ENCODE data around the gene FAM168B.
"Not testable (repeated sequence)": the region's sequence is repeated elsewhere in the genome, so short reads cannot be mapped to it uniquely, and the experiment has no call there.

FAM168B gene

GRCh38 chr2:131093006-131093695, at the start of gene FAM168B:
TSS of gene FAM168B (minus strand) at chr2:131093460. CDS start at chr2:131082646, 10,814 bp downstream.
- peak; percentile 78 for DNase-seq (ENCODE audit: low spot score)

- no peak for DNase-seq (ENCODE audit: low spot score)
Measured at GRCh38 chr2:131142849-131143248, 49.6 kb upstream of the FAM168B start.

GRCh38 chr2:131140581-131140980, 47.3 kb upstream of the FAM168B start:
- no peak for DNase-seq (ENCODE audit: low spot score)

GRCh38 chr2:131132729-131133128, 39.5 kb upstream of the FAM168B start:
- DNase-seq (ENCODE audit: low spot score): no peak

- no peak for DNase-seq (ENCODE audit: low spot score)
Measured at GRCh38 chr2:131130298-131130596, 37.0 kb upstream of the FAM168B start.

- no peak for DNase-seq (ENCODE audit: low spot score)
Measured at GRCh38 chr2:131127981-131128380, 34.7 kb upstream of the FAM168B start.

GRCh38 chr2:131127076-131127475, 33.8 kb upstream of the FAM168B start:
- DNase-seq (ENCODE audit: low spot score): no peak

- peak; percentile 82 for DNase-seq (ENCODE audit: low spot score)
Measured at GRCh38 chr2:131126436-131126835, 33.2 kb upstream of the FAM168B start.

DNA sequence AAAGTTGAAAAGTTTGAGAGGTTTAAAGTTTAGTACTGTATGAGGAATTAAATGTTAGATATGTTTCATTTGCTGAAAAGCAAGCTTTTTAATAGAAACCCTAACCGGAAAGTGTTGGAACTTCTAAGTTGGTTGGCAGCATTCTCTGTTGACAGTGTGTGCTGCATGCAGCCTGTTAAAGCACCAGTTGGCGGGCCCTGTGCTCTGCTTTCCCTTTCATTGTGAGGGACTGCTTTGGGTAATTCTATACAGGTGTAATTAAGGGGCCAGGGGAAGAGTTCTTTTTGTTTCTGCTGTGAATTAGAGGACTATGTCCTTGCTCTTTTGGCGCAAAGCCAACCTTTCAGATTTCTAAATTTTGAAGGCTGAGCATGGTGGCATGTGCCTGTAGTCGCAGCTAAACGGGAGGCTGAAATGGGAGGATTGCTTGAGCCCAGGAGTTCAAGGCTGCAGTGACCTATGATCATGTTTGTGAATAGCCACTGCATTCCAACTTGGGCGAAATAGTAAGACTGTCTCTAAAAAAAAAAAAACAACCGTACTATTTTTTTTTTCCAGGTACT, 32.0 kb upstream of the FAM168B start:
- DNase-seq (ENCODE audit: low spot score): no peak

DNA sequence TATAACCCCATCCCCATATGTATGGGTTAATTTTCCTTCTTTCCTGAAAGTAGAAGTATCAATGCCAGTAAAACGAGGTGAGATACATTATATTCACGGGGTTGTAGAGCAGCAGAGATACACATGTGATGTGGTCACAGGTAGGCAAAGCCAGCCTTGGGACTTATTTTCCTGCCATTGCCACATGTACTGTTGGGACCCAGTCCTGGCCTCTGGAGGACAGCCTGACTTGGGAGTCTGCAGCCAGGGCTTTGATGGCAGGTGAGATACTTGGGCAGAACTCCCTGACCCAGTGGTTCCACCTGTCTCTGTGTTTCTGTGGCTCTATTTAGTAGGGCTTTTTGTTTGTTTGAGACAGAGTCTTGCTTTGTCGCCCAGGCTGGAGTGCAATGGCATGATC, 29.9 kb upstream of the FAM168B start:
- DNase-seq (ENCODE audit: low spot score): no peak

DNA sequence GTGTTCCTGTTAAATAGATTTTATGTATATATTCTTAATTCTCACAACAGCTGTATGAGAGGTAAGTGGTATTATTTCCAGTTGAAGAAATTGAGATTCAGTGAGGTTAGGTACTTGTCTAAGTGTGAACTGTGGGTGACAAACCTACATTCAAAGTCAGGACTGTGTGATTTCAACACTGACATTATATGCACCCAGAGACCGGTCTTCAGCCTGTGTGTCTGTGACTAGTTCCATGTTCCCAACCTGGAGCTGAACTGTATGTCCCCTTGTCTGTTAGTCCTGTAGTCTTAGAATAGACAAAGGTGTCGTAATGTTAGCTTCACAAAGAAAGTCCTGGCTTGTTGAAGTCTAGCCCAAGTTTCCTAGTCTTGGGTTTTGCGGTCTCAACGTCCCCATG, 29.2 kb upstream of the FAM168B start:
- DNase-seq (ENCODE audit: low spot score): no peak

GRCh38 chr2:131121464-131121863, 28.2 kb upstream of the FAM168B start:
- DNase-seq (ENCODE audit: low spot score): no peak

DNA sequence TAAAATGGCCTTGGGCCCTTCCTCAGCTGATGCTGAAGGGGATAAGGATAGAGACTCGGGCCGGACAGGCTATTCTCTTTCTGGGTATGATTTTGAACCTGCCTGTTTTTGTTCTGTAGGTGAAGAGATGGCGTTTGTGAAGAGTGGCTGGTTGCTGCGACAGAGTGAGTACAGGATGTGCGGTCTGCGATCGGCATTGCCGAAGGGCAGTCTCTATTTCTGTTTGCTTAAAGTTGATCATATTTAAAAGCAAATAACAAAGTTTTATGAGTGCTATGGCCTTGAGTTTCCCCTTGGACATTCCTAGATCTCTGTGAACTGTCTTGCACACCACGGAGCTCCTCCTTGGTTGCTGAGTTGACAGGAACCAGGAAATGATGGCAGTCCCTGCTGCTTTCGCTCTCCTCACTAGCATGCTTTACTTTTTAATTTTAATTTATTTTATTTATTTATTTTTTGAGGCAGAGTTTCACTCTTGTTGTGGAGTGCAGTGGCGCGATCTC, 27.6 kb upstream of the FAM168B start:
- no peak for DNase-seq (ENCODE audit: low spot score)

GRCh38 chr2:131115752-131116151, 22.5 kb upstream of the FAM168B start:
- DNase-seq (ENCODE audit: low spot score): no peak

- not testable (repeated sequence) for DNase-seq (ENCODE audit: low spot score)
Measured at GRCh38 chr2:131114950-131115349, 21.7 kb upstream of the FAM168B start.

DNA sequence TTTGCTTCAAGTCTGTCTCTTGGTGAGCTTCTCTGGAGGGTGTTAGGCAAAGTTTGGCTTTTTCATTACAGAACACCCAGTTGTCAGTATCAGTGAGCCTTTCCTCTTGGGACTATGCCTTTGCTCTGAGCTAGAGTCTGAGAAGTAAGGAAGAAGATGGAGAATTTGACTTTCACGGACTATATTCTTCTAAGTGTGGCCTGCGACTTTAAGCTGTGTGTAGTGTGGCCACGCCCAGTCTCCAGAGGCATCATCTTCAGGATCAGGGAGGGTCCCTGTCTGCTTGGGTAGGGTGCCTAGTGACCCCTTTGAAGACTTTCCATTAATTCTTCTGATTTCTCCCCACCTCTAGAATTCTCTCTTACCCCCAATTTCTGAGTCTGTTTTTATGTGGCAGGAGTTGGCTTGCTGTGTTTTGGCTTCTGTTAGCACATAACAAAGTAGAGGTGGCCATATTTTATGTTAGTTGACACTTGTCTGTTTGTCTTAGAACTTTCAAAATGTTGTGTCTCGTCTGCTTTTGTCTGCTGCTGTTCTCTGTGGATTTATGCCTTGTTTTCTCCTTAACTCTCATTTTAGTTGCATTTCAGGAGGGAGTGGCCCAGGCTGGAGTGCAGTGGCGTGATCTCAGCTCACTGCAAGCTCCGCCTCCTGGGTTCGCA, 20.4 kb upstream of the FAM168B start:
- DNase-seq (ENCODE audit: low spot score): no peak

DNA sequence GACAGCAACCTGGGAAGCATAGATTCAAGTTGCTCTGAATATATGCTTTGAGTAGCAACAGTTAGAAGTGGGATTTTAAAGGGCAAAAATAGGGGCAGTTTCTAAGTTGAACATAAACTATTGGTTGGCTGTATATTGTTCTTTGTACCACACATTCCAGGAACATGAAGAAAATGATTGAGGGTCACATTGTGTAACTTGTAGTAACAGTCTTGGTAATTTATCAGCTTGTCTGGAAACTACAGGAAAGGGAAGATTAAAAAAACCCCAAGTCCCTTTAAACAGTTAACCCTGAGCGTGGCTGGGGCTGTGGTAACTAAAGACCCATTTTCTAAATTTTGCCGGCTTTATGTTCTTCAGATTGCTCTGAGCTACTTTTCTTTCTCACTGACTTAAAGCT, 19.3 kb upstream of the FAM168B start:
- no peak for DNase-seq (ENCODE audit: low spot score)

GRCh38 chr2:131105950-131106801, 12.9 kb upstream of the FAM168B start:
- DNase-seq (ENCODE audit: low spot score): no peak

- peak; percentile 88 for DNase-seq (ENCODE audit: low spot score)
Measured at GRCh38 chr2:131105156-131105949, 12.1 kb upstream of the FAM168B start, which contains the start of gene PLEKHB2. TSS of gene PLEKHB2 (plus strand) at chr2:131105336. CDS start at chr2:131120942, 15,606 bp downstream.

- DNase-seq (ENCODE audit: low spot score): peak; percentile 46
Measured at GRCh38 chr2:131104487-131105155, 11.4 kb upstream of the FAM168B start.

GRCh38 chr2:131103165-131103564, 9.9 kb upstream of the FAM168B start:
- no peak for DNase-seq (ENCODE audit: low spot score)

All from COLO829 (cell line).